Neuronal stem cell (in vitro differentiated cells): ENCODE data around the gene ASB18.

Experiments used
- DNase-seq: peaks from one replicate; pipeline ENCODE4 v3.0.0-alpha.2; 2013; ENCODE audit warnings: low spot score
- H2AFZ ChIP-seq: one replicate; pipeline ENCODE4 v1.6.1; 2013; ENCODE audit warnings: mild to moderate bottlenecking, low read length, inconsistent platforms
- H2AK5ac ChIP-seq: 2 replicates; pipeline ENCODE4 v1.6.1; 2013; ENCODE audit warnings: low read depth, mild to moderate bottlenecking, inconsistent platforms, low read length, moderate library complexity, mixed read lengths
- H2BK120ac ChIP-seq: 2 replicates; pipeline ENCODE4 v1.6.1; 2013; ENCODE audit warnings: low read depth, mild to moderate bottlenecking, inconsistent platforms, low read length, moderate library complexity, mixed read lengths
- H2BK12ac ChIP-seq: one replicate; pipeline ENCODE4 v1.6.1; 2013; ENCODE audit warnings: low read length, inconsistent platforms
- H2BK15ac ChIP-seq: 2 replicates; pipeline ENCODE4 v1.6.1; 2013; ENCODE audit warnings: mild to moderate bottlenecking, low read length, inconsistent platforms, mixed read lengths
- H2BK5ac ChIP-seq: one replicate; pipeline ENCODE4 v1.6.1; 2013; ENCODE audit warnings: inconsistent platforms, mild to moderate bottlenecking, low read length, moderate library complexity
- H3K14ac ChIP-seq: one replicate; pipeline ENCODE4 v1.6.1; 2013; ENCODE audit warnings: low read length, inconsistent platforms
- H3K18ac ChIP-seq: 2 replicates; pipeline ENCODE4 v1.6.1; 2013; ENCODE audit warnings: low read length, inconsistent platforms
- H3K23ac ChIP-seq: 2 replicates; pipeline ENCODE4 v1.6.1; 2013; ENCODE audit warnings: low read depth, mild to moderate bottlenecking, mixed read lengths, low read length, inconsistent platforms; ENCODE audit not compliant: poor library complexity
- H3K27ac ChIP-seq: replicated peaks from 3 replicates; pipeline ENCODE4 v1.5.1; 2013; ENCODE audit warnings: low read length, inconsistent platforms
- H3K27me3 ChIP-seq, 3 experiments: 2 replicates each; pipeline ENCODE4 v1.6.1; 2013; ENCODE audit warnings: low read length in 3 of 3, mild to moderate bottlenecking in 2 of 3, inconsistent platforms in 1 of 3, low read depth in 1 of 3, mixed read lengths in 1 of 3, moderate library complexity in 1 of 3; ENCODE audit not compliant: control insufficient read depth in 3 of 3, insufficient read depth in 3 of 3
- H3K36me3 ChIP-seq, 2 donors: replicated peaks in 1 of 2; 2 replicates each; pipeline ENCODE4 v1.6.1; 2013; ENCODE audit warnings: low read length in 2 of 2; ENCODE audit not compliant: control insufficient read depth in 2 of 2, insufficient read depth in 2 of 2
- H3K4ac ChIP-seq: 2 replicates; pipeline ENCODE4 v1.6.1; 2013; ENCODE audit warnings: inconsistent platforms, mild to moderate bottlenecking, low read length, moderate library complexity
- H3K4me1 ChIP-seq, 2 donors: 1 replicate in 1 of 2; 2 replicates in 1 of 2; pipeline ENCODE4 v1.6.1; 2013; ENCODE audit warnings: low read length in 2 of 2, low read depth in 1 of 2; ENCODE audit not compliant: control insufficient read depth in 2 of 2, insufficient read depth in 1 of 2
- H3K4me2 ChIP-seq: one replicate; pipeline ENCODE4 v1.6.1; 2013; ENCODE audit warnings: mild to moderate bottlenecking, low read length, inconsistent platforms; ENCODE audit not compliant: insufficient read depth, poor library complexity, severe bottlenecking
- H3K4me3 ChIP-seq, 2 donors: 2 replicates each; pipeline ENCODE4 v1.5.1; 2013; ENCODE audit warnings: low read length in 2 of 2, mild to moderate bottlenecking in 2 of 2, inconsistent platforms in 1 of 2, moderate library complexity in 1 of 2
- H3K79me1 ChIP-seq: one replicate; pipeline ENCODE4 v1.6.1; 2013; ENCODE audit warnings: low read depth, mild to moderate bottlenecking, inconsistent platforms, low read length, moderate library complexity
- H3K9ac ChIP-seq: one replicate; pipeline ENCODE4 v1.6.1; 2013; ENCODE audit warnings: mild to moderate bottlenecking, low read depth, low read length, inconsistent platforms; ENCODE audit not compliant: poor library complexity
- H3K9me3 ChIP-seq, 2 donors: replicated peaks in 1 of 2; 2 replicates each; pipeline versions ENCODE3 to v1.6.1; 2013; ENCODE audit warnings: low read length in 2 of 2, mild to moderate bottlenecking in 2 of 2, inconsistent platforms in 1 of 2, low read depth in 1 of 2, mixed read lengths in 1 of 2, moderate library complexity in 1 of 2; ENCODE audit not compliant: control insufficient read depth in 2 of 2, insufficient read depth in 1 of 2
- H4K8ac ChIP-seq: one replicate; pipeline ENCODE4 v1.6.1; 2013; ENCODE audit warnings: low read depth, mild to moderate bottlenecking, inconsistent platforms, low read length, moderate library complexity
- H4K91ac ChIP-seq: one replicate; pipeline ENCODE4 v1.6.1; 2013; ENCODE audit warnings: low read length, low read depth, mild to moderate bottlenecking, inconsistent platforms; ENCODE audit not compliant: poor library complexity
- WGBS, 2 donors: extraction: QIAGEN DNeasy Blood & Tissue Kit; methylation state at CpG; one replicate each; pipeline ENCODE4 v1.1.7; 2013; ENCODE audit warnings: missing lambda C conversion rate in 2 of 2, mixed read lengths in 1 of 2; ENCODE audit not compliant: insufficient read length in 2 of 2, insufficient replicate concordance in 1 of 2; ENCODE audit errors: extremely low coverage in 2 of 2; 5-methylcytosine and 5-hydroxymethylcytosine counted together

ASB18 gene

GRCh38 chr2:236215761-236216333 is 48.4 kb downstream of the ASB18 start:
- no CpG with 5 or more reads among the region's 12 CpGs for WGBS, 2 donors
- no peak for DNase-seq
- H2BK12ac ChIP-seq, result no peak overlapping the region

GRCh38 chr2:236215196-236215595 is 49.0 kb downstream of the ASB18 start:
- Histone ChIP-seq H3K9ac (no peak overlapping the region), H3K27me3 (no peaks in the 10 kb centered on the region)
- no CpG with 5 or more reads among the region's 6 CpGs for WGBS, 2 donors

More at GRCh38 chr2:236215761-236216333, 48.4 kb downstream of the ASB18 start:
- Histone ChIP-seq H4K91ac (no peak overlapping the region), H3K14ac (no peak overlapping the region), H3K9me3 (no peaks in the 10 kb centered on the region), H2BK5ac (no peak overlapping the region), H3K79me1 (no peaks in the 10 kb centered on the region), H3K4ac (no peak overlapping the region), H3K18ac (no peak overlapping the region), H3K36me3 (no peaks in the 10 kb centered on the region), H2AFZ (no peak overlapping the region), H3K4me3 (no peak overlapping the region), H2BK15ac (no peak overlapping the region), H3K9ac (no peak overlapping the region), H2AK5ac (peak overlapping the region; percentile 17), H3K4me1 (peaks cover 0 to 6% of the 10 kb centered on the region in 2 donors), H3K27ac (no peak overlapping the region), H2BK120ac (no peak overlapping the region), H3K4me2 (no peak overlapping the region), H4K8ac (no peak overlapping the region), H3K23ac (no peak overlapping the region), H3K27me3 (no peaks in the 10 kb centered on the region)

GRCh38 chr2:236214376-236214995 is 49.7 kb downstream of the ASB18 start:
- no peak overlapping the region for H4K91ac ChIP-seq
- H2BK120ac ChIP-seq, result no peak overlapping the region
- no peaks in the 10 kb centered on the region for H3K36me3 ChIP-seq
- no peak overlapping the region for H4K8ac ChIP-seq
- no peak overlapping the region for H3K27ac ChIP-seq
- no peak overlapping the region for H2BK12ac ChIP-seq
- DNase-seq, result no peak
- no peak overlapping the region for H2BK15ac ChIP-seq
- no peak overlapping the region for H2AFZ ChIP-seq
- no peak overlapping the region for H3K18ac ChIP-seq
- peak overlapping the region; percentile 73 for H3K9ac ChIP-seq
- no peak overlapping the region for H3K4me2 ChIP-seq
- H3K4me1 ChIP-seq, result peaks cover 0 to 16% of the 10 kb centered on the region in 2 donors
- H3K27me3 ChIP-seq, result no peaks in the 10 kb centered on the region
- no peak overlapping the region for H3K14ac ChIP-seq
- H2AK5ac ChIP-seq, result no peak overlapping the region
- H3K23ac ChIP-seq, result no peak overlapping the region
- H2BK5ac ChIP-seq, result no peak overlapping the region
- WGBS, 2 donors, result no CpG with 5 or more reads among the region's 92 CpGs
- H3K4ac ChIP-seq, result no peak overlapping the region
- no peaks in the 10 kb centered on the region for H3K79me1 ChIP-seq
- no peak overlapping the region for H3K4me3 ChIP-seq
- no peaks in the 10 kb centered on the region for H3K9me3 ChIP-seq

More at GRCh38 chr2:236215196-236215595, 49.0 kb downstream of the ASB18 start:
- Histone ChIP-seq H3K9me3 (no peaks in the 10 kb centered on the region), H2BK5ac (no peak overlapping the region), H2BK12ac (no peak overlapping the region), H2AFZ (no peak overlapping the region), H3K36me3 (no peaks in the 10 kb centered on the region), H3K23ac (no peak overlapping the region), H4K8ac (no peak overlapping the region), H2AK5ac (peak overlapping the region; percentile 17), H3K4me3 (no peak overlapping the region), H3K79me1 (no peaks in the 10 kb centered on the region), H4K91ac (no peak overlapping the region), H3K4me1 (peaks cover 0 to 11% of the 10 kb centered on the region in 2 donors), H3K14ac (no peak overlapping the region), H3K4ac (no peak overlapping the region), H3K18ac (no peak overlapping the region), H3K27ac (no peak overlapping the region), H2BK120ac (no peak overlapping the region), H3K4me2 (no peak overlapping the region), H2BK15ac (no peak overlapping the region)
- DNase-seq, result no peak

- Histone ChIP-seq H3K79me1 (no peaks in the 10 kb centered on the region), H4K8ac (no peak overlapping the region), H2BK12ac (peak overlapping the region; percentile 94), H3K27me3 (no peaks in the 10 kb centered on the region), H3K4ac (no peak overlapping the region), H3K27ac (no peak overlapping the region), H2BK5ac (peak overlapping the region; percentile 15), H2AK5ac (peak overlapping the region; percentile 87), H2AFZ (no peak overlapping the region), H3K4me3 (no peak overlapping the region), H3K36me3 (no peaks in the 10 kb centered on the region), H2BK15ac (no peak overlapping the region), H3K9me3 (peaks cover under 1 to 3% of the 10 kb centered on the region in 2 donors), H3K9ac (no peak overlapping the region), H3K4me2 (no peak overlapping the region), H2BK120ac (no peak overlapping the region), H3K18ac (peak overlapping the region; percentile 56), H3K23ac (peak overlapping the region; percentile 37), H3K4me1 (peaks cover 0 to 16% of the 10 kb centered on the region in 2 donors), H3K14ac (no peak overlapping the region), H4K91ac (no peak overlapping the region)
- no CpG with 5 or more reads among the region's 25 CpGs for WGBS, 2 donors
- no peak for DNase-seq
Measured at GRCh38 chr2:236211296-236211695, 52.9 kb downstream of the ASB18 start.
